Tibial artery (tissue), 4 donors: Measurements from ENCODE around the gene HIBADH.
"Not testable (repeated sequence)": the region's sequence is repeated elsewhere in the genome, so short reads cannot be mapped to it uniquely, and the experiment has no call there.

Source experiments
- DNase-seq, 2 donors: peaks; one replicate each; pipeline ENCODE4 v3.0.0-alpha.2; 2019
- H3K27ac ChIP-seq, 2 donors: fragments of 200-600 bp; sonication (generic) in 1 of 2; 1 replicate in 1 of 2; 2 replicates in 1 of 2; pipeline ENCODE4 v1.5.1; 2018 to 2019; ENCODE audit warnings: mild to moderate bottlenecking in 1 of 2
- H3K27me3 ChIP-seq, 2 donors: fragments of 200-600 bp; sonication (generic) in 1 of 2; one replicate each; pipeline versions ENCODE4 v1.5.1 to v1.6.0; 2016 to 2019
- H3K36me3 ChIP-seq, 3 donors: fragments of 200-600 bp; sonication (generic) in 2 of 3; one replicate each; pipeline ENCODE4 v1.5.1; 2016 to 2019; ENCODE audit warnings: mild to moderate bottlenecking in 2 of 3
- H3K4me1 ChIP-seq, 4 donors: fragments of 200-600 bp; sonication (generic) in 2 of 4; 1 replicate in 3 of 4; 2 replicates in 1 of 4; pipeline ENCODE4 v1.5.1; 2016 to 2019
- H3K4me3 ChIP-seq, 2 donors: fragments of 200-600 bp; sonication (generic) in 1 of 2; 1 replicate in 1 of 2; 2 replicates in 1 of 2; pipeline ENCODE4 v1.5.1; 2018 to 2019; ENCODE audit warnings: mild to moderate bottlenecking in 2 of 2
- H3K9me3 ChIP-seq, 3 donors: fragments of 200-600 bp; sonication (generic) in 1 of 3; one replicate each; pipeline ENCODE4 v1.5.1; 2016 to 2019
- intact Hi-C: fragments of 100-400 bp; cut with DNase I; formaldehyde crosslinking; loops from one replicate; pipeline ENCODE4 v1.15.0; 2023; ENCODE audit warnings: low total_unique reads
- TF ChIP-seq, protein P1 (sequence below), 2 experiments: fragments of 200-600 bp in 1 of 2; fragments of 450-650 bp in 1 of 2; IDR thresholded peaks; one replicate each; pipeline ENCODE4 v1.5.1; 2017 to 2019; ENCODE audit warnings: antibody characterized with exemption in 2 of 2, mild to moderate bottlenecking in 1 of 2, moderate library complexity in 1 of 2

Gene HIBADH

DNA sequence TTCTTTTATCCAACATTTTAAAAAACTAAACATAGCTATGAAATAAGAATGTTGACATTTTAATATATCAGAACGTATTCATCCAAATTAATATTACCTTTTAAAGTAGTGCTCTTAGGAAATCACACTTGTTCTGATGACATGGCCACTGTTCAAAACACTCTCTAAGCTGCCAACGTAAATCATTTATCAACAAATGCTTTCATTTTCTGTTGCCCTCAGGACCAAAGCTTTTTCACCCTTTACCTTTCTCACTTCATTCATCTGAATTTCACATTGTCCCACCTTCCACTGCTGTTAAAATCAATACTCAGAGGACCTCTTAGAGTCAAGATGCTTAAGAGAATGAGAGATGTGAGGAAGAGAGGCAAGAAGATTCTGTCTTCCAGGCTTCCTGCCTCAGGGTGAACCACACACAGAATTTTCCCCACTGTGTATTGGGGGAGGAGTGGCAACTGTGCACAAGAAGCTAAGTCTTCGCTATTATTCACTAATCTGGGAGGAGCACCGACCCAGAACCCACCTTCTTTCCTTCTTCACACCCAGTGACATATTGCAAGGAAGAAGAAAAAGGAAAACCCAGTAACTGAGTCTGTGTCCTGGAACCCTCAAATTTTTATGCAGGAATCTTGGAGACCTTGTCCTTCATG, 21.0 kb downstream of the HIBADH start:
- Histone ChIP-seq H3K27ac (peak overlapping the region; percentile 14 to 39), H3K27me3 (no peaks in the 10 kb centered on the region), H3K36me3 (peaks cover 0 to 1% (median 0%) of the 10 kb centered on the region in 3 donors), H3K4me3 (no peak overlapping the region), H3K4me1 (peaks cover 0 to 19% (median 8%) of the 10 kb centered on the region in 4 donors), H3K9me3 (no peaks in the 10 kb centered on the region)
- intact Hi-C loops = no loop called here
- TF ChIP-seq, protein P1, sequence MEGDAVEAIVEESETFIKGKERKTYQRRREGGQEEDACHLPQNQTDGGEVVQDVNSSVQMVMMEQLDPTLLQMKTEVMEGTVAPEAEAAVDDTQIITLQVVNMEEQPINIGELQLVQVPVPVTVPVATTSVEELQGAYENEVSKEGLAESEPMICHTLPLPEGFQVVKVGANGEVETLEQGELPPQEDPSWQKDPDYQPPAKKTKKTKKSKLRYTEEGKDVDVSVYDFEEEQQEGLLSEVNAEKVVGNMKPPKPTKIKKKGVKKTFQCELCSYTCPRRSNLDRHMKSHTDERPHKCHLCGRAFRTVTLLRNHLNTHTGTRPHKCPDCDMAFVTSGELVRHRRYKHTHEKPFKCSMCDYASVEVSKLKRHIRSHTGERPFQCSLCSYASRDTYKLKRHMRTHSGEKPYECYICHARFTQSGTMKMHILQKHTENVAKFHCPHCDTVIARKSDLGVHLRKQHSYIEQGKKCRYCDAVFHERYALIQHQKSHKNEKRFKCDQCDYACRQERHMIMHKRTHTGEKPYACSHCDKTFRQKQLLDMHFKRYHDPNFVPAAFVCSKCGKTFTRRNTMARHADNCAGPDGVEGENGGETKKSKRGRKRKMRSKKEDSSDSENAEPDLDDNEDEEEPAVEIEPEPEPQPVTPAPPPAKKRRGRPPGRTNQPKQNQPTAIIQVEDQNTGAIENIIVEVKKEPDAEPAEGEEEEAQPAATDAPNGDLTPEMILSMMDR (IDR thresholded peaks at IDR 0.05) = no peak
- no peak for DNase-seq

DNA sequence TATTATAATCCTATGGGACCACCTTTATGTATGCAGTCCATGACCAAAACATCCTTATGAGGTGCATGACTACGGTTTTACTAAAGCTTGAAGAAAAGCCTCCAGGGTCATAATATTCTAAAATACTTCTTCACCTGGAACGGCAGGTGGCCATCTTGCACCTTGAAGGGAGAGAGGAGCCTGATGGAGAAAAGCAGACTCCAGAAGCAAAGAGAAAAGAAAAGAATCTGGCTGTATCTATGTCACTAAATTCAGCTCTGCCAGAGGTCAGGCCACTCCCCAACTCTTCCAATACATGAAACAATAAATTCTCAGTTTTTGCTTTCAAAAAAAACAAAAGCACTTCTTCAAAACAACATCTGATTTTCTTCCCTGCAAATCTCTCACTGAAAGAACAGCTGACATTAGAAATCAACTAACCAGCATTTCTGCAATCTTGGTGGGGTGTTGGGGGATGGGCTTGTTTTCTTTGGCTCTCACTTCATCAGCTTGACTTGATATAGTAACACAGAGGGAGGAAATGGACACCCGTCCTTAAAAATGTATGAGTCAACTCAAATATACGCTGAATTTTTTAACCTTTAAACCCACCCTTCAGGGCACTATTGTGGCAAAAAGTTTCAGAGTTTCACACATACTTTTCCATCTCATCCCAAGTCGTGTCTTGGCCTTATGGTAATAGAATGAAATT, 21.7 kb downstream of the HIBADH start:
- Histone ChIP-seq H3K36me3 (no peaks in the 10 kb centered on the region), H3K9me3 (no peaks in the 10 kb centered on the region), H3K27ac (peak overlapping the region; percentile 19 to 39), H3K4me3 (no peak overlapping the region), H3K27me3 (no peaks in the 10 kb centered on the region), H3K4me1 (peaks cover 0 to 26% (median 10%) of the 10 kb centered on the region in 4 donors)
- no peak for DNase-seq
- TF ChIP-seq, protein P1 (IDR thresholded peaks at IDR 0.05) = no peak
- intact Hi-C loops = no loop called here

DNA sequence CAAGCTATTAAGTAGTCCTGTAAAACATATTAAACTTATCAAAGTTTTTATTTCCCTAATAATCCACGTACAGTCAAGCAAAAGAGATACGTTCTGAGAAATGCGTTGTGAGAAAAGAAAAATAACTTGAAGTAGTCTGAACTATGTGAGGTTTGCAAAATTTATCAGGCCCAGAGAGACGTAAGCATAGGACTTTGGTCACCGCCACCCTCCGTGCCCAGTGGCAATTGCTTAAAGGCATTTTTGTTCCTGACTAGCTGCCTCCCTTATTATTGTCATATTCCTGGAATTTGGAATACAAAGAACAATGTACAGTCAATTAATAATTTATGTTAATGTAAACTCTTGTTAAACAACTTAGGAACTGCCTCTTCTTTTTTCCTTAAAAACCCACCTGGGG, 22.8 kb downstream of the HIBADH start:
- Histone ChIP-seq H3K9me3 (no peaks in the 10 kb centered on the region), H3K27ac (no peak overlapping the region), H3K4me3 (no peak overlapping the region), H3K36me3 (no peaks in the 10 kb centered on the region), H3K4me1 (peaks cover 0 to 30% (median 11%) of the 10 kb centered on the region in 4 donors), H3K27me3 (no peaks in the 10 kb centered on the region)
- intact Hi-C loops = no loop called here
- DNase-seq = no peak
- TF ChIP-seq, protein P1 (IDR thresholded peaks at IDR 0.05) = no peak

DNA sequence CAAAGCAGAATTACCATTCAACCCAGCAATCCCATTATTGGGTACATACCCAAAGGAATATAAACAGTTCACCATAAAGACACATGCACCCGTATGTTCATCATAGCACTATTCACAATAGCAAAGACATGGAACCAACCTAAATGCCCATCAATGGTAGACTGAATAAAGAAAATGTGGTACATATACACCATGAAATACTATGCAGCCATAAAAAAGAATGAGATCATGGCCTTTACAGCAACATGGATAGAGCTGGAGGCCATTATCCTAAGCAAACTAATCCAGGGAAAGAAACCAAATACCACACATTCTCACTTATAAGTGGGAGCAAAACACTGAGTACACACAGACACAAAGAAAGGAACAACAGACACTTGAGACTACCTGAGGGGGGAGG, 23.6 kb downstream of the HIBADH start:
- H3K4me1 ChIP-seq = peaks cover 0 to 30% (median 11%) of the 10 kb centered on the region in 4 donors
- H3K36me3 ChIP-seq, intact Hi-C loops, H3K9me3 ChIP-seq, H3K27me3 ChIP-seq, H3K27ac ChIP-seq, H3K4me3 ChIP-seq, DNase-seq: not testable (repeated sequence)

DNA sequence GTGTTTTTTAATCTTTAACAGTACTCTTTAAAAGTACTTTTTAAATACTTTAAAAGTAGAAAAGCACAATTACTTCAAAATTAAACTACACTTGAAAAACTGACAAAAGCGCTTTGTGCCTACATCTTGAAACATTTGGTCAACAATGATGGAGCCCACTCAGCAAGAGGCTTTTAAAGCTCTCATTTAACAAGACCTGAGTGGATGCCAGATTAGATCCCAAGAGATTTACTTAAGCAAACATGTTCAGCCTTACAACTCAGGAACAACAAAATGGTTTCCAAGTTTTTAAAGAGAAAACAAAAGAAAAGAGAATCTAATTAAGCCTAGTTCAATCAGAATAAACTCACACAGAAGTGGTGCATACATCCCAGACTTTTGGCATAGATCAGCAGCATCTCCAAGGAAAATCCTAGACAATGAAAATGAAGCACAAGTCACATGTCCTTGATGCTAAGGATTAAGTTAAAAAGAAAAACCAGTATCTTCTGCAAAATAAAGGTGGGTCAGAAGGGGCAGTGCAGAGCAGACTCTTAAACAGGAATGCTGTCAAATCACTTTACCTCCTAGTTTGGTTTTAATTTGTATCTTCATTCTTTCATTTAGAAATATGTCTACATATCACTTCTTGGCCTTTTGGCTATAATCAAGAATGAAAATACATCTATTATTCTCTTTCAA, 26.2 kb downstream of the HIBADH start:
- DNase-seq = no peak
- H3K4me1 ChIP-seq = peaks cover 0 to 24% (median 8%) of the 10 kb centered on the region in 4 donors
- TF ChIP-seq, protein P1 (IDR thresholded peaks at IDR 0.05) = no peak
- H3K27ac ChIP-seq = no peak overlapping the region
- no peaks in the 10 kb centered on the region for H3K36me3 ChIP-seq
- no peaks in the 10 kb centered on the region for H3K9me3 ChIP-seq
- no peaks in the 10 kb centered on the region for H3K27me3 ChIP-seq
- no peak overlapping the region for H3K4me3 ChIP-seq
- intact Hi-C loops = no loop called here

DNA sequence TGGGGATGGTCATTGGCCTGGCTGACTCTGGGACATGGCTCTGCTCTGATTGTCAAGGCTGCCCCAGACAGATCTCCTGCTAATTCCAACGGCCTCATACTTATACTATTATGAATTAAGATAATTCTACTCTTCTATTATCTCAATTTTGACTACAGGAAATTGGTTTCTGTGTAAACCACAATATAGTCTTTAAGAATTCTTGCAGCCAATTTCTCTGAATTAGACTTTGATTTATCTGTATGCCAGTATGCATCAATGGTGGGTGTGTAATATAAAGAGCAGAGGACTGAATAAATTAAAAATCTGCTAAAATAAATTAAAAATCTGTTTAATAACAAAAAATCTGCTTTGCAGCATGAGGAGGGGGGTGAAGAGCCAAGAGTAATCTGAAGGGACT, 27.0 kb downstream of the HIBADH start:
- intact Hi-C loops = no loop called here
- Histone ChIP-seq H3K27ac (no peak overlapping the region), H3K4me3 (no peak overlapping the region)

More for the DNA sequence above, 27.0 kb downstream of the HIBADH start:
- Histone ChIP-seq H3K4me1 (peaks cover 0 to 17% (median 4%) of the 10 kb centered on the region in 4 donors), H3K36me3 (no peaks in the 10 kb centered on the region), H3K9me3 (no peaks in the 10 kb centered on the region), H3K27me3 (no peaks in the 10 kb centered on the region)
- DNase-seq = no peak
- TF ChIP-seq, protein P1 (IDR thresholded peaks at IDR 0.05) = no peak
